ENCODE data around the gene WNT7B. TPM values are rescaled to one million over a fixed set of nuclear protein-coding genes. Genes with fewer than 3 reads are reported as not detected.

The WNT7B gene
- total RNA-seq, 4 donors from 2014 or later = not detected

- H3K27ac ChIP-seq = no peak overlapping the region
- no peaks in the 10 kb centered on the region for H3K36me3 ChIP-seq
- no peak for DNase-seq (ENCODE audit: low spot score in 2 of 2)
- no peaks in the 10 kb centered on the region for H3K4me1 ChIP-seq
- TF ChIP-seq EP300 (IDR thresholded peaks at IDR 0.05) (no peak), CTCF (IDR thresholded peaks at IDR 0.05) (no peak), POLR2A (IDR thresholded peaks at IDR 0.05) (no peak)
- H3K27me3 ChIP-seq = peaks cover 0 to 17% of the 10 kb centered on the region in 2 donors
- WGBS, 2 donors = 61 to 75% methylated on average over 5 to 9 of the region's 9 CpGs
- no peak overlapping the region for H3K4me3 ChIP-seq
- H3K9me3 ChIP-seq = no peaks in the 10 kb centered on the region
These were observed 49.9 kb downstream of the WNT7B start for GRCh38 chr22:45927059-45927458.

- DNase-seq (ENCODE audit: low spot score in 2 of 2) = no peak
- 81 to 85% methylated on average over 11 of the region's 11 CpGs for WGBS, 2 donors
- Histone ChIP-seq H3K36me3 (no peaks in the 10 kb centered on the region), H3K4me1 (no peaks in the 10 kb centered on the region), H3K27ac (no peak overlapping the region), H3K4me3 (no peak overlapping the region), H3K27me3 (peaks cover 0 to 11% of the 10 kb centered on the region in 2 donors), H3K9me3 (no peaks in the 10 kb centered on the region)
- no peak for TF ChIP-seq CTCF (IDR thresholded peaks at IDR 0.05)
- no peak for TF ChIP-seq EP300 (IDR thresholded peaks at IDR 0.05)
- TF ChIP-seq POLR2A (IDR thresholded peaks at IDR 0.05) = no peak
These were observed 50.5 kb downstream of the WNT7B start for GRCh38 chr22:45926433-45926832.

- 68 to 75% methylated on average over 8 to 16 of the region's 16 CpGs for WGBS, 2 donors
- peaks cover 0 to 5% of the 10 kb centered on the region in 2 donors for H3K27me3 ChIP-seq
- no peak overlapping the region for H3K4me3 ChIP-seq
- DNase-seq (ENCODE audit: low spot score in 2 of 2) = no peak
- no peaks in the 10 kb centered on the region for H3K36me3 ChIP-seq
- no peak overlapping the region for H3K27ac ChIP-seq
- no peaks in the 10 kb centered on the region for H3K4me1 ChIP-seq
- no peaks in the 10 kb centered on the region for H3K9me3 ChIP-seq
- no peak for TF ChIP-seq POLR2A (IDR thresholded peaks at IDR 0.05)
- no peak for TF ChIP-seq EP300 (IDR thresholded peaks at IDR 0.05)
- TF ChIP-seq CTCF (IDR thresholded peaks at IDR 0.05) = no peak
These were observed 51.1 kb downstream of the WNT7B start for GRCh38 chr22:45925811-45926351.

GRCh38 chr22:45923835-45924234 lies 53.1 kb downstream of the WNT7B start:
- DNase-seq (ENCODE audit: low spot score in 2 of 2) = no peak
- H3K27me3 ChIP-seq = no peaks in the 10 kb centered on the region
- TF ChIP-seq EP300 (IDR thresholded peaks at IDR 0.05) = no peak
- TF ChIP-seq CTCF (IDR thresholded peaks at IDR 0.05) = no peak
- no peak for TF ChIP-seq POLR2A (IDR thresholded peaks at IDR 0.05)
- H3K27ac ChIP-seq = no peak overlapping the region
- no peaks in the 10 kb centered on the region for H3K4me1 ChIP-seq
- H3K9me3 ChIP-seq = no peaks in the 10 kb centered on the region
- no peak overlapping the region for H3K4me3 ChIP-seq
- no peaks in the 10 kb centered on the region for H3K36me3 ChIP-seq
- WGBS, 2 donors = 39 to 48% methylated on average over 18 to 22 of the region's 22 CpGs

- H3K36me3 ChIP-seq = no peaks in the 10 kb centered on the region
- no peaks in the 10 kb centered on the region for H3K9me3 ChIP-seq
- no peak overlapping the region for H3K27ac ChIP-seq
- no peak for DNase-seq (ENCODE audit: low spot score in 2 of 2)
- WGBS, 2 donors = 88% methylated on average over 9 of the region's 9 CpGs
- H3K4me3 ChIP-seq = no peak overlapping the region
- TF ChIP-seq EP300 (IDR thresholded peaks at IDR 0.05) (no peak), CTCF (IDR thresholded peaks at IDR 0.05) (no peak), POLR2A (IDR thresholded peaks at IDR 0.05) (no peak)
- no peaks in the 10 kb centered on the region for H3K27me3 ChIP-seq
- H3K4me1 ChIP-seq = no peaks in the 10 kb centered on the region
These were observed 53.8 kb downstream of the WNT7B start for GRCh38 chr22:45923212-45923611.
